GM11168 (cell line): ENCODE results near the gene DIS3L2.
"Not testable (repeated sequence)": the region's sequence is repeated elsewhere in the genome, so short reads cannot be mapped to it uniquely, and the experiment has no call there.

ENCODE experiments used
- in situ Hi-C: fragments of 300-500 bp; cut with MboI; formaldehyde crosslinking; loops from one replicate; pipeline ENCODE4 v1.12.0; 2022; ENCODE audit warnings: low sequenced_read_pairs; ENCODE audit not compliant: unreplicated experiment

The DIS3L2 gene

GRCh38 chr2:232139786-232140562 lies 178.5 kb downstream of the DIS3L2 start:
- in situ Hi-C loops, result loop anchor here (5.0 kb wide), 1 partner anchor 213 kb away; the partner anchor contains the start of gene NPPC

- in situ Hi-C loops, result loop anchor here (5.0 kb wide), 1 partner anchor 214 kb away; the partner anchor contains the start of gene NPPC
These were observed 180.1 kb downstream of the DIS3L2 start for GRCh38 chr2:232141591-232141990.

DNA sequence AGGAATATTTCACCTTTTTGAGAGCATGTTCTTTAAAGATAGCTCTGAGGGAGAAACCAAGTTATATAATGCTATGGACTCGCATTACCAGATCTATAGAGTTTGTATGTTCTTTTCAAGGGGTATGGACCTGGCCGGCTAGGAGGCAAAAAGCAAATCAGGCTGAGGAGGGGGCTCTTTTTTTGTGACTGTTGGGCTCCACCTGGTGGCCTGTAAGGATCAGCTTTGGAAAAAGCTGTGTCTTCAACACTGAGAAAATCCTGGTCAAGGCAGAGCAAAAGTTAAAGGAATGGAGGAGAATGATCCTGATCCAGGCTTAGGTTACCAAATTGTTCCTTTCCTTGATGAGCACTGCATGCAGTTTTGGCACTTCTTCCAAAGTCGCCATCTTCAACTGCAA lies 180.5 kb downstream of the DIS3L2 start:
- in situ Hi-C loops, result loop anchor here (5.0 kb wide), 1 partner anchor 215 kb away; the partner anchor contains the start of gene NPPC

GRCh38 chr2:232142502-232142901 lies 181.0 kb downstream of the DIS3L2 start:
- in situ Hi-C loops, result loop anchor here (5.0 kb wide), 1 partner anchor 215 kb away; the partner anchor contains the start of gene NPPC

DNA sequence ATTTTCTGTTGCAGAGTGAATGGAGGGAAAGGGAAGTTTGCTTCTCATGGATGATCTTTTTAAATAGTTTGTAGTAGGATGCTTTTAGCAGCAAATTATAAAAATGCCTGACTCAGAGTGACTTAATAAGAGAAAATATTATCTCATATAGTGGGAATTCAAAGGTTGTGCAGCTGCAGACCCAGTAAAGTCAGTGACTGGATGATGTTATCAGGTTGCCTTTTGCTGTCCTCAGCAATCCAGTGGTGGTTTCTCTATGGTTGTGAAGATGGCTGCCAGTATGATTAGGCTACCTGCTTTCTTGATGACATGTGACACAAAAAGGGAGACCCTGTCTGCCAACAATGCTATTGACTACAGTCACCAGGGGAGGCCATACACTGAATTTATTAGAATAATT lies 184.8 kb downstream of the DIS3L2 start:
- in situ Hi-C loops, result no loop called here

DNA sequence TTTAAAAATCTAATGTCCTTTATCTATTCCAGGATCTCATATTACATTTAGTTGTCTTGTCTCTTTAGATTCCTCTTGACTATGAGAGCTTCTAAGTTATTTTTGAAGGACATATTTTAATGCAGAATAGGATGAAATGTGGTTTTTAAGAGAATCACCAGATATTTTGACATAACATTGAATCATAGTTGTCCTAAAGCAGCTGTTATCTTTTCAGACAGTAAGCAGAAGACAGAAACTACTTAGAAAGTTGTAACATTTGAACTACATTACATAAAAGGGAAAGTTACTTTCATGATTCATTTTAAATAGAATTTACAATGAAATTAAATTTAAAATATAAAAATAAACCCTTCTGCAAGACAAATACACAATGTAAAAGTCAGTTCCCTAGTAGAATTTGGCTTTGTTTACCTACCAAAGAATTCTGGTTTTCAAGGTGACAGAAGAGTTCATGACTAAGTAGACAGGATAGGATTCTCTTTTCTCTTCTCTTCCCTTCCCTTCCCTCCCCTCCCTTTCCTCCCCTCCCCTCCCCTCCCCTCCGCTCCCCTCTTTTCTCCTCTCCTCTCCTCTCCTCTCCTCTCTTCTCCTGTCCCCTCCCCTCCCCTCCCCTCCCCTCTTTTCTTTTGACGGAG lies 186.0 kb downstream of the DIS3L2 start:
- in situ Hi-C loops, result no loop called here

DNA sequence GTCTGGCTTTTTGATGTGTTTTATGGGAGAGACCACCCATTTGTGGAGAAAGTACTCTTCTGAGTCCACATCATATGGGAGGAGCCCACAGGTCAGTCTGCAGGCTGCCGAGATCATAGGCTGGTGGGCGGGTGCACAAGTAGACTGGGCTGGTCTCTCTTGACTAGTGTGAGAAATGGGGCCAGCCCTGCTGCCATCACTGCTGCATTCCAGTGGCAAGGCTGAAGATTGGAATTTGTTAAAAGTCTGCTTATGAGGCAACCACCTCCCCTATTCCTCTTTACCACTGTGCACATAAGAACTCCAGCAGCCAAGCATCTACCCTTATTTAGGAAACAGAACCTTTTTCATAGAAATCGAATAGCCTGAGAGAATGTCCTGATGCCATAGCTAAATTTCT lies 200.7 kb downstream of the DIS3L2 start:
- in situ Hi-C loops, result no loop called here

DNA sequence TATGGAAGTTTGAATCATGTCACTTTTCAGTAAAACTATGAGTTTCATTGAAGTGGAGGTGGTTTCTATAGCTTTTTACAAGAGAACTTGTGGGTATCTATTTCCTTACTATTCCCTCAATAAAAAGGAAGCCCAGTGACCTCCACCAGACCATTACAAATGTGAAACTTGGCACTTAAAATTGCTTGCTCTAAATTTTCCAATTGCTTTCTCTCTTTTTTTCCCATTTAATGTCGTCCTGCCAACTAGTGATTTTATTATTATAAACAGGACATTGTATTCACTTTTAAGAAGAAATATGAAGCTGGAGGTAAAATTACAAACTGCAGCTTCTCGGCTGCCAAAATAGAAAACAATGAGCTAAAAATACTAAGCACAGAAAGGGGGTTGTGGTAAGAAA lies 208.9 kb downstream of the DIS3L2 start:
- in situ Hi-C loops, result no loop called here

- in situ Hi-C loops, result no loop called here
These were observed 213.1 kb downstream of the DIS3L2 start for GRCh38 chr2:232174662-232175061.

- in situ Hi-C loops, result not testable (repeated sequence)
These were observed 215.1 kb downstream of the DIS3L2 start for GRCh38 chr2:232176587-232176986.

DNA sequence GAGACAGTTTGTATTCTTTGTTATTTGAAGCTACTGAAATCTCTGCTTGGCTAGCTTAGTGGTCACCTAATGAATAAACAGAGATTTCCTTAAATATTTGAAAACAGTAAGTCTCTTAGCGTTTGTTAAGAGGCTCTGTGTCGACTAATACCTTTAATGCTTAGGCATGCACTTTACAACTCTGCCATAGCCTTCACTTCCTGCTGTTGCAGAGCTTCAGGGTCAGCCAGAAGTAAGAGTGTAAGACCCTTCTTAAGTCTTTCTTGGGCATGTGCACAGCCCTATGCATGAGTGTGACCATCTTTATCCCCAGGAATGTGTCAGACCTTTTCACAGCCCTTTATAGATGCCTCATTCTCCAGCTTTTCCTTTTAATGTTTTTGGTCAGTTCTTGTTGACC lies 221.8 kb downstream of the DIS3L2 start:
- in situ Hi-C loops, result no loop called here

DNA sequence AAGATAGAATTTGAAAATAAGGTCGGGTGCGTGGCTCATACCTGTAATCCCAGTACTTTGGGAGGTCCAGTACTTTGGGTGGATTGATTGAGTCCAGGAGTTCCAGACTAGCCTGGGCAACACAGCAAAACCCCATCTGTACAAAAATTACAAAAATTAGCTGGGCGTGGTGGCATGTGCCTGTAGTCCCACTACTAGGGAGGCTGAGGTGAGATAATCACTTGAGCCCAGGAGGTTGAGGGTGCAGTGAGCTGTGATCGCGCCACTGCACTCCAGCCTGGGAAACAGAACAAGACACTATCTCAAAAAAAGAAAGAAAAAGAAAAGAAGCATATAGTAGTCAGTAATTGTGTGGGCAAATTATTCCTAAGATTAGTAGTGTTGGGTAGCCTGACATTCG lies 222.8 kb downstream of the DIS3L2 start:
- in situ Hi-C loops, result no loop called here

GRCh38 chr2:232190796-232191195 lies 229.3 kb downstream of the DIS3L2 start:
- in situ Hi-C loops, result no loop called here

GRCh38 chr2:232195487-232195886 lies 234.0 kb downstream of the DIS3L2 start:
- in situ Hi-C loops, result no loop called here

GRCh38 chr2:232196802-232197201 lies 235.3 kb downstream of the DIS3L2 start:
- in situ Hi-C loops, result no loop called here

DNA sequence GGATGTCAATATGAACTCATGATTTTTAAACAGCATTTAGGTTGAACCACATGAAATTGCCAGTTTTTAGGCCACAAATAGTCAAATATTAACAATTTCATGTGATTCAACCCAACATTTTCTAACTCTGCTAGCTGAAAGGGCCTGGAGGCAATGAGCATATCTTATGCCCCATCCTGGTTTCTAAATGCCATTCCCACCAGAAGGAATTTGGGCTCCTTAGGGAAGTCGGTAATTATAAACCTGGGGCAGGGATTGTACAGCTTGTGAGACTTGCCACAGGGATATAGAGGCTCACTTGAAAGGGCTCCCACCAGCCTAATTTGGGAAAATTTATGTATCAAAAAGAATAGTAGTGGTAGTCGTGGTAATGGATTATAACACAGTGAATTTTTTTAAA lies 238.7 kb downstream of the DIS3L2 start:
- in situ Hi-C loops, result no loop called here

- in situ Hi-C loops, result no loop called here
These were observed 241.8 kb downstream of the DIS3L2 start for GRCh38 chr2:232203166-232203891.

GRCh38 chr2:232203936-232204335 lies 242.4 kb downstream of the DIS3L2 start:
- in situ Hi-C loops, result no loop called here

DNA sequence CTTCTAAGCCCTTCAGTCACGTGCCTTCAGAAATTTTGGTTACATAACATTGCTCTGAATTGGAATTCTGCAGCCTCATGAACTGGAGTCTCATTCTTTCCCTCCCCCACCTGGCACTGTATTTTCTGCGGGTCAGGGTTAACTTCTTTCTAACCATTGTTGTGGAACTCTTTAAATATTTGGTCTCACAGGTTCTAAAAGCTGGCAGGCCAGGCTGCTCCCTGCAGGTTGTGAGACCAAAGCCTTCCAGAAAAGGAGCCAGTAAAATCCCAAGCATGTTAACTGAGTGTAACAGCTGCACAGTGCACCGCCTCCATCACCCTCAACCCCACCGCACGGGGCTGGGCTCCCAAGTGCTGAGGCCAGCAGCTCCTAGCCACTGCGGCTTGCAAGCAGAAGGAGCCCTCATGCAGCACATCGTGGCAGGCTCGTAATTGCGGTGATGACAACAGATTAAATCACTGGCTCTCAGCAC lies 243.0 kb downstream of the DIS3L2 start:
- in situ Hi-C loops, result no loop called here

GRCh38 chr2:232207174-232207573 lies 245.7 kb downstream of the DIS3L2 start:
- in situ Hi-C loops, result no loop called here

GRCh38 chr2:232210306-232210705 lies 248.8 kb downstream of the DIS3L2 start:
- in situ Hi-C loops, result no loop called here
